Common myeloid progenitor, CD34-positive (primary cell): ENCODE results near the gene RAET1G.
A peak's percentile ranks its signal among the peaks of the same experiment; 100 is the strongest.

Experiments used
- CTCF ChIA-PET: fragments of 350-600 bp; sonication (Branson Sonifier 250); formaldehyde crosslinking; loops from one replicate; lab custom pipeline; 2021; ENCODE audit warnings: antibody characterized with exemption; lab: Charles Lee
- POLR2A ChIA-PET: fragments of 350-600 bp; sonication (Branson Sonifier 250); formaldehyde crosslinking; loops from one replicate; lab custom pipeline; 2021; ENCODE audit warnings: antibody characterized with exemption; lab: Charles Lee
- DNase-seq, 3 donors: peaks; one replicate each; pipeline versions ENCODE4 v3.0.0 to v3.0.0-alpha.2; 2013
- H3K27ac ChIP-seq, 2 experiments: 1 replicate in 1 of 2; 2 replicates in 1 of 2; pipeline ENCODE4 v1.7.0; 2013; ENCODE audit warnings: inconsistent platforms in 2 of 2, low read length in 2 of 2, mild to moderate bottlenecking in 2 of 2, low read depth in 1 of 2, moderate library complexity in 1 of 2; ENCODE audit not compliant: severe bottlenecking in 2 of 2, insufficient read depth in 1 of 2, poor library complexity in 1 of 2
- H3K27me3 ChIP-seq, 5 experiments: replicated peaks in 2 of 5; 1 replicate in 3 of 5; 2 replicates in 2 of 5; pipeline versions ENCODE4 v1.6.1 to v1.7.0; 2013; ENCODE audit warnings: low read length in 4 of 5, mild to moderate bottlenecking in 2 of 5, moderate library complexity in 2 of 5, inconsistent platforms in 1 of 5; ENCODE audit not compliant: insufficient read depth in 5 of 5, control insufficient read depth in 4 of 5
- H3K36me3 ChIP-seq, 4 experiments: 1 replicate in 2 of 4; 2 replicates in 2 of 4; pipeline versions ENCODE4 v1.6.1 to v1.7.0; 2013; ENCODE audit warnings: low read length in 3 of 4, control low read depth in 1 of 4, mild to moderate bottlenecking in 1 of 4; ENCODE audit not compliant: control insufficient read depth in 4 of 4, insufficient read depth in 4 of 4
- H3K4me1 ChIP-seq, 4 experiments: 1 replicate in 3 of 4; 2 replicates in 1 of 4; pipeline versions ENCODE4 v1.6.1 to v1.7.1; 2013; ENCODE audit warnings: low read length in 3 of 4, mild to moderate bottlenecking in 3 of 4, control low read depth in 1 of 4, inconsistent platforms in 1 of 4, moderate library complexity in 1 of 4; ENCODE audit not compliant: control insufficient read depth in 4 of 4, insufficient read depth in 4 of 4; ENCODE audit errors: control extremely low read depth in 1 of 4
- H3K4me3 ChIP-seq, 7 experiments: 1 replicate in 4 of 7; 2 replicates in 3 of 7; pipeline versions ENCODE4 v1.5.1 to v1.7.0; 2013; ENCODE audit warnings: mild to moderate bottlenecking in 7 of 7, low read length in 6 of 7, moderate library complexity in 6 of 7, inconsistent platforms in 2 of 7, low read depth in 2 of 7, control low read depth in 1 of 7; ENCODE audit not compliant: insufficient read depth in 4 of 7, control insufficient read depth in 1 of 7; ENCODE audit errors: extremely low read depth in 1 of 7
- H3K9me3 ChIP-seq, 5 experiments: 1 replicate in 4 of 5; 2 replicates in 1 of 5; pipeline versions ENCODE4 v1.6.1 to v1.7.1; 2013; ENCODE audit warnings: low read length in 4 of 5, mild to moderate bottlenecking in 2 of 5, inconsistent platforms in 1 of 5, low read depth in 1 of 5, moderate library complexity in 1 of 5; ENCODE audit not compliant: control insufficient read depth in 4 of 5, insufficient read depth in 2 of 5; ENCODE audit errors: control extremely low read depth in 1 of 5
- WGBS: methylation state at CpG from one replicate; pipeline ENCODE4 v1.1.5; 2013; ENCODE audit not compliant: insufficient coverage; 5-methylcytosine and 5-hydroxymethylcytosine counted together

RAET1G gene

GRCh38 chr6:149876241-149876933 is 46.5 kb downstream of the RAET1G start:
- H3K4me3 ChIP-seq, result no peak overlapping the region
- H3K36me3 ChIP-seq, result no peaks in the 10 kb centered on the region
- H3K4me1 ChIP-seq, result no peaks in the 10 kb centered on the region
- CTCF ChIA-PET, result interaction anchor here (0.9 kb wide), 1 partner anchor 8 kb away, joined by 4 read pairs; no protein-coding TSS in a partner anchor
- POLR2A ChIA-PET, result no interaction called here
- WGBS, result no CpG with 5 or more reads among the region's 3 CpGs
- H3K9me3 ChIP-seq, result peaks cover 0 to 4% (median 0%) of the 10 kb centered on the region in 5 experiments
- no peak overlapping the region for H3K27ac ChIP-seq
- peaks cover 0 to 17% (median 7%) of the 10 kb centered on the region in 5 experiments for H3K27me3 ChIP-seq
- DNase-seq, result no peak

DNA sequence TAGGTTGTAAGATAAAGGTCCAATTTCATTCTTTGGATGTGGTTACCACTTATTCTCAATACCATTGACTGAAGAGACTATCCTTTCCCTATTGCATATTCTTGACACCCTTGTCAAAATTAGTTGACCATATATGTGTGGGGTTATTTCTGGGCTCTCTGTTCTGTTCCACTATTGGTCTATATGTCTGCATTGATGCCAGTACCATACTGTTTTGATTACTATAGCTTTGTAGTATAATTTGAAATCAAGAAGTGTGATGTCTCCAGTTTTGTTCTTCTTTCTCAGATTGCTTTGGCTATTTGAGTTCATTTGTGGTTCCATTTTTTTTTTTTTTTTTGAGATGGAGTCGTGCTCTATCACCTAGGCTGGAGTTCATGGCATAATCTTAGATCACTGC is 50.7 kb downstream of the RAET1G start:
- H3K36me3 ChIP-seq, result no peaks in the 10 kb centered on the region
- peaks cover 0 to 4% (median 0%) of the 10 kb centered on the region in 5 experiments for H3K9me3 ChIP-seq
- peaks cover 0 to 7% (median 0%) of the 10 kb centered on the region in 5 experiments for H3K27me3 ChIP-seq
- DNase-seq, result no peak
- WGBS, result no CpG with 5 or more reads among the region's 1 CpG
- H3K4me3 ChIP-seq, result no peak overlapping the region
- H3K4me1 ChIP-seq, result peaks cover 0 to 7% (median 3%) of the 10 kb centered on the region in 4 experiments
- POLR2A ChIA-PET, result no interaction called here
- CTCF ChIA-PET, result interaction anchor here (1.1 to 1.9 kb wide), 2 partner anchors 10 to 53 kb away, joined by 3 to 5 read pairs; no protein-coding TSS in a partner anchor
- H3K27ac ChIP-seq, result no peak overlapping the region

GRCh38 chr6:149871182-149871581 is 51.7 kb downstream of the RAET1G start:
- H3K27me3 ChIP-seq, result no peaks in the 10 kb centered on the region
- WGBS, result 80% methylated on average over 1 of the region's 2 CpGs
- no peak overlapping the region for H3K27ac ChIP-seq
- CTCF ChIA-PET, result interaction anchor here (1.0 to 1.9 kb wide), 4 partner anchors 11 to 54 kb away, joined by 3 to 5 read pairs (median 4); no protein-coding TSS in a partner anchor
- POLR2A ChIA-PET, result no interaction called here
- H3K36me3 ChIP-seq, result no peaks in the 10 kb centered on the region
- peaks cover 0 to 4% (median 0%) of the 10 kb centered on the region in 5 experiments for H3K9me3 ChIP-seq
- no peak overlapping the region for H3K4me3 ChIP-seq
- no peak for DNase-seq
- peaks cover 0 to 7% (median 3%) of the 10 kb centered on the region in 4 experiments for H3K4me1 ChIP-seq

GRCh38 chr6:149869275-149869892 is 53.5 kb downstream of the RAET1G start:
- ChIA-PET CTCF (interaction anchor here (1.0 to 1.7 kb wide), 6 partner anchors 8 to 34 kb away, joined by 3 to 5 read pairs (median 4); no protein-coding TSS in a partner anchor), POLR2A (no interaction called here)
- Histone ChIP-seq H3K4me1 (peaks cover 0 to 14% (median 9%) of the 10 kb centered on the region in 4 experiments), H3K27ac (no peak overlapping the region), H3K27me3 (no peaks in the 10 kb centered on the region), H3K9me3 (peaks cover 0 to 4% (median 0%) of the 10 kb centered on the region in 5 experiments), H3K36me3 (no peaks in the 10 kb centered on the region), H3K4me3 (no peak overlapping the region)
- no peak for DNase-seq
- WGBS, result 44% methylated on average over 10 of the region's 10 CpGs

DNA sequence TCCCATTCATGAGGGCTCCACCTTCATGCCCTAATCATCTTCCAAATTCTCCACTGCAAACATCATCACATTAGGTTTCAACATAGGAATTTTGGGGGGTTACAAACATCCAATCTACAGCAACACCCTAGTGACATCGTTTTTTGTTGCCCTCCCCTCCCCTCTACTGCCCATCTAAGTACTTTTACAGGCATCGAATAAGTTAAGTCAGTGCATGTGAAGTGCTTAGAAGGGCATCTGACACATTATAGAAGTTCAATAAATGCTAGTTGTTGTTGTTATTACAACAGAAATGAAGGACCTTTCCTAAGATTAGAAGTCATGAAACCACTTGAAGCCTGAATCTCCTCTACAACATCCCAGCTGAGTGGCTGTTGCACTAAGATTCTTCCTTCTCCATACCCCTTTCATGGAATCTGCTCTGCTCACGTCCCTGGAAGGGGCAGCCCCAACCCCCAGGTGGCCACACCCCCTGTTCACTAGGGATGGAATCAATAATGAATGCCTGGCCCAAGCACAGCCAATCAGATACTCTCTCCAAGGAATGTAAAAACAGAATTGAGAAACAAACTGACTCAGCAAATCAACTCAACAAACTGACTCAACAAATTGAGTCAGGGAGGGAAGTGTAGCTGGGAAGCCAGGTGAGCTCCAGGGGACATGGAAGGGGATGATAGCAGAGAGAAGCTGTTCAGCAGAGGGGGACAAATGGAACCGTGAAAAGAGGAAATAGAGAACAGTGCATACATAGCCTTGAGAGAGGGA is 54.9 kb downstream of the RAET1G start:
- Histone ChIP-seq H3K9me3 (peaks cover 0 to 4% (median 0%) of the 10 kb centered on the region in 5 experiments), H3K27ac (no peak overlapping the region), H3K36me3 (no peaks in the 10 kb centered on the region), H3K4me1 (peaks cover 0 to 25% (median 16%) of the 10 kb centered on the region in 4 experiments), H3K4me3 (no peak overlapping the region), H3K27me3 (no peaks in the 10 kb centered on the region)
- POLR2A ChIA-PET, result no interaction called here
- peak in 2 of 3 donors; percentile 18 to 19 for DNase-seq
- 20% methylated on average over 2 of the region's 4 CpGs for WGBS
- CTCF ChIA-PET, result interaction anchor here (0.7 to 1.3 kb wide), 4 partner anchors 9 to 203 kb away, joined by 3 to 4 read pairs (median 4); no protein-coding TSS in a partner anchor
